Measurements from ENCODE around the gene SMPD1.

The SMPD1 gene

GRCh38 chr11:6389905-6390717, at the start of gene SMPD1:
SMPD1 (plus strand) TSS chr11:6390474; CDS start chr11:6390599, 125 bp downstream.
- DNase-seq, result peak; percentile 82

GRCh38 chr11:6345366-6345765, 44.9 kb upstream of the SMPD1 start:
- DNase-seq, result peak; percentile 48

GRCh38 chr11:6350043-6350442, 40.2 kb upstream of the SMPD1 start:
- no peak for DNase-seq

- no peak for DNase-seq
Observed at GRCh38 chr11:6350486-6350885, 39.8 kb upstream of the SMPD1 start.

GRCh38 chr11:6351782-6352382, 38.4 kb upstream of the SMPD1 start:
- DNase-seq, result no peak

- DNase-seq, result peak; percentile 44
Observed at GRCh38 chr11:6353367-6353987, 36.8 kb upstream of the SMPD1 start.

- peak; percentile 25 for DNase-seq
Observed at GRCh38 chr11:6354651-6355485, 35.4 kb upstream of the SMPD1 start.

GRCh38 chr11:6356503-6357055, 33.7 kb upstream of the SMPD1 start:
- no peak for DNase-seq

- peak; percentile 75 for DNase-seq
Observed at GRCh38 chr11:6357222-6357621, 33.1 kb upstream of the SMPD1 start.

- no peak for DNase-seq
Observed at GRCh38 chr11:6360183-6360582, 30.1 kb upstream of the SMPD1 start.

- DNase-seq, result no peak
Observed at GRCh38 chr11:6362185-6362872, 27.9 kb upstream of the SMPD1 start.

- peak; percentile 78 for DNase-seq
Observed at GRCh38 chr11:6362873-6363678, 27.2 kb upstream of the SMPD1 start.

GRCh38 chr11:6365659-6366058, 24.6 kb upstream of the SMPD1 start:
- DNase-seq, result no peak

GRCh38 chr11:6371825-6372224, 18.4 kb upstream of the SMPD1 start:
- DNase-seq, result no peak

- DNase-seq, result no peak
Observed at GRCh38 chr11:6377902-6378639, 12.2 kb upstream of the SMPD1 start.

- DNase-seq, result no peak
Observed at GRCh38 chr11:6378640-6378989, 11.7 kb upstream of the SMPD1 start.

- DNase-seq, result no peak
Observed at GRCh38 chr11:6385046-6385777, 5.1 kb upstream of the SMPD1 start.

- DNase-seq, result no peak
Observed at GRCh38 chr11:6387811-6388599, 2.3 kb upstream of the SMPD1 start.

GRCh38 chr11:6388748-6389147, 1.5 kb upstream of the SMPD1 start:
- no peak for DNase-seq
